ENCODE results near the gene TFB2M. TPM values are rescaled to one million over a fixed set of nuclear protein-coding genes. Genes with fewer than 3 reads are reported as not detected.

The TFB2M gene
- total and polyA plus RNA-seq, 10 of the 15 experiments (the other 5 are each of a cell fraction or from before 2014, with no cell fraction given), result 25.2 to 66.0 (median 36.1) TPM

DNA sequence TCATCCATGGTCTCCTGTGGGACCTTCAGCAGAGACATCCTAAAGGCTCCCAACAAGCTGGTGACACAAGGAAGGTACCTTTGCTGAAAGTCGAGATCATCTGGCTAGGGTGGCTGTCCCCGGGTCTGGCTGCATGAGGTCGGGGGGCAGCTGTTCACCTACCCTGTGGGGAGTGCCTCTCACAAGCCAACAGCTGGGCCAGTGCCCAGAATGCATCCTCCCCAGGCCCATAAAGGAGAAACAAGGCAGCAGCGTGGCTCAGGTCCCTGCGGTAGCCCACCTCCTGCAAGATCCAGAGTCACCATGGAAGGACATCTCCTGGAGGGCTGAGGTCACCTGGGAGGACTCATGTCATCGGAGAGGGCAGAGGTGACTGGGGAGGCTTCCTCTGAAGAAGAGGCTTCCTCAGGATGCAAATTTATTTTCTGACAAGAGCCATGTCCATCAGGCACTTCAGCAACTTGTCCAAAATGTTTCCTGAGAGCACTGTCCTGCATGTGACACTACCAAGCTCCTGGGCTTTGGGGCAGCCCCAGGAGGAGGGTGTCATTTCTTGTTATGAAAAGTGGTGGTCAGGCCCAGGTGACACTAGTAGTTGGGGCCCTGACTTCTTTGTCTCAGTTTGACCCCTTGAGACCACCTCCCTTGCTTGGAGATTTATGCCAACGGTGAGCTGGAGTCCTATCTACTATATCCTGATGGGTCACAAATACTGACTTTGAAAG is 52.3 kb downstream of the TFB2M start (continued):
- TF ChIP-seq HDGF (IDR thresholded peaks at IDR 0.05) (no peak), YY1 (IDR thresholded peaks at IDR 0.05; ENCODE audit: low read depth, low read length) (no peak), SUPT20H (IDR thresholded peaks at IDR 0.05; ENCODE audit: borderline replicate concordance, control insufficient read depth, low read depth, low read length) (no peak), RFX5 (IDR thresholded peaks at IDR 0.05; ENCODE audit: low read depth, low read length) (no peak), ZNF274 (IDR thresholded peaks at IDR 0.05; ENCODE audit: insufficient read depth, insufficient read length) (no peak), GATAD2B (conservative IDR thresholded peaks at IDR 0.05; ENCODE audit: low read depth) (no peak), NR2F1 (conservative IDR thresholded peaks at IDR 0.05) (no peak), TCF3 (IDR thresholded peaks at IDR 0.05; ENCODE audit: borderline replicate concordance, insufficient read depth, low read depth, low read length) (no peak)
- TF ChIP-seq, protein P1, sequence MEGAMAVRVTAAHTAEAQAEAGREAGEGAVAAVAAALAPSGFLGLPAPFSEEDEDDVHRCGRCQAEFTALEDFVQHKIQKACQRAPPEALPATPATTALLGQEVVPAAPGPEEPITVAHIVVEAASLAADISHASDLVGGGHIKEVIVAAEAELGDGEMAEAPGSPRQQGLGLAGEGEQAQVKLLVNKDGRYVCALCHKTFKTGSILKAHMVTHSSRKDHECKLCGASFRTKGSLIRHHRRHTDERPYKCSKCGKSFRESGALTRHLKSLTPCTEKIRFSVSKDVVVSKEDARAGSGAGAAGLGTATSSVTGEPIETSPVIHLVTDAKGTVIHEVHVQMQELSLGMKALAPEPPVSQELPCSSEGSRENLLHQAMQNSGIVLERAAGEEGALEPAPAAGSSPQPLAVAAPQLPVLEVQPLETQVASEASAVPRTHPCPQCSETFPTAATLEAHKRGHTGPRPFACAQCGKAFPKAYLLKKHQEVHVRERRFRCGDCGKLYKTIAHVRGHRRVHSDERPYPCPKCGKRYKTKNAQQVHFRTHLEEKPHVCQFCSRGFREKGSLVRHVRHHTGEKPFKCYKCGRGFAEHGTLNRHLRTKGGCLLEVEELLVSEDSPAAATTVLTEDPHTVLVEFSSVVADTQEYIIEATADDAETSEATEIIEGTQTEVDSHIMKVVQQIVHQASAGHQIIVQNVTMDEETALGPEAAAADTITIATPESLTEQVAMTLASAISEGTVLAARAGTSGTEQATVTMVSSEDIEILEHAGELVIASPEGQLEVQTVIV (IDR thresholded peaks at IDR 0.05; ENCODE audit: borderline replicate concordance, partially characterized antibody), result no peak
- TF ChIP-seq, protein P2, sequence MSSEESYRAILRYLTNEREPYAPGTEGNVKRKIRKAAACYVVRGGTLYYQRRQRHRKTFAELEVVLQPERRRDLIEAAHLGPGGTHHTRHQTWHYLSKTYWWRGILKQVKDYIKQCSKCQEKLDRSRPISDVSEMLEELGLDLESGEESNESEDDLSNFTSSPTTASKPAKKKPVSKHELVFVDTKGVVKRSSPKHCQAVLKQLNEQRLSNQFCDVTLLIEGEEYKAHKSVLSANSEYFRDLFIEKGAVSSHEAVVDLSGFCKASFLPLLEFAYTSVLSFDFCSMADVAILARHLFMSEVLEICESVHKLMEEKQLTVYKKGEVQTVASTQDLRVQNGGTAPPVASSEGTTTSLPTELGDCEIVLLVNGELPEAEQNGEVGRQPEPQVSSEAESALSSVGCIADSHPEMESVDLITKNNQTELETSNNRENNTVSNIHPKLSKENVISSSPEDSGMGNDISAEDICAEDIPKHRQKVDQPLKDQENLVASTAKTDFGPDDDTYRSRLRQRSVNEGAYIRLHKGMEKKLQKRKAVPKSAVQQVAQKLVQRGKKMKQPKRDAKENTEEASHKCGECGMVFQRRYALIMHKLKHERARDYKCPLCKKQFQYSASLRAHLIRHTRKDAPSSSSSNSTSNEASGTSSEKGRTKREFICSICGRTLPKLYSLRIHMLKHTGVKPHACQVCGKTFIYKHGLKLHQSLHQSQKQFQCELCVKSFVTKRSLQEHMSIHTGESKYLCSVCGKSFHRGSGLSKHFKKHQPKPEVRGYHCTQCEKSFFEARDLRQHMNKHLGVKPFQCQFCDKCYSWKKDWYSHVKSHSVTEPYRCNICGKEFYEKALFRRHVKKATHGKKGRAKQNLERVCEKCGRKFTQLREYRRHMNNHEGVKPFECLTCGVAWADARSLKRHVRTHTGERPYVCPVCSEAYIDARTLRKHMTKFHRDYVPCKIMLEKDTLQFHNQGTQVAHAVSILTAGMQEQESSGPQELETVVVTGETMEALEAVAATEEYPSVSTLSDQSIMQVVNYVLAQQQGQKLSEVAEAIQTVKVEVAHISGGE (CRISPR knock-in tag; IDR thresholded peaks at IDR 0.05), result no peak
